T47D (cell line): Measurements from ENCODE around the gene RIPOR3.
"Not testable (repeated sequence)": the region's sequence is repeated elsewhere in the genome, so short reads cannot be mapped to it uniquely, and the experiment has no call there.

Experiments used
- DNase-seq, 2 experiments: peaks; one replicate each; pipeline versions ENCODE4 v3.0.0 to v3.0.0-alpha.2; 2011 to 2012; ENCODE audit warnings: low read depth in 1 of 2, low spot score in 1 of 2
- JUND ChIP-seq: IDR thresholded peaks from 2 replicates; pipeline ENCODE4 v1.6.1; 2012; ENCODE audit warnings: low read depth
- in situ Hi-C: cut with HindIII; loops from 2 replicates; pipeline ENCODE4 v1.10.0; 2016; ENCODE audit warnings: low sequenced_read_pairs, low pct_unique_long_range_greater_than_20kb

The RIPOR3 gene

GRCh38 chr20:50709636-50709973 is 18.3 kb upstream of the RIPOR3 start:
- in situ Hi-C loops = no loop called here
- TF ChIP-seq JUND = no peak
- no peak for DNase-seq

GRCh38 chr20:50708845-50709635 is 17.7 kb upstream of the RIPOR3 start:
- in situ Hi-C loops = no loop called here
- peak; percentile 81; the same call in 1 of the 2 replicates for TF ChIP-seq JUND
- peak in 1 of 2 experiments; percentile 93 for DNase-seq

GRCh38 chr20:50704971-50705370 is 13.6 kb upstream of the RIPOR3 start:
- in situ Hi-C loops = no loop called here
- no peak for TF ChIP-seq JUND
- DNase-seq = no peak

- no peak for TF ChIP-seq JUND
- in situ Hi-C loops = no loop called here
Measured at GRCh38 chr20:50704514-50704913, 13.2 kb upstream of the RIPOR3 start.

GRCh38 chr20:50703651-50704438 is 12.5 kb upstream of the RIPOR3 start:
- in situ Hi-C loops, DNase-seq: not testable (repeated sequence)

More at GRCh38 chr20:50704514-50704913, 13.2 kb upstream of the RIPOR3 start:
- no peak for DNase-seq

GRCh38 chr20:50701041-50701963 is 10.0 kb upstream of the RIPOR3 start:
- no peak for DNase-seq
- in situ Hi-C loops = no loop called here
- TF ChIP-seq JUND = no peak

- no peak for TF ChIP-seq JUND
- in situ Hi-C loops = no loop called here
- no peak for DNase-seq
Measured at GRCh38 chr20:50699688-50700087, 8.3 kb upstream of the RIPOR3 start.

- in situ Hi-C loops = not testable (repeated sequence)
Measured at GRCh38 chr20:50698255-50698654, 6.9 kb upstream of the RIPOR3 start.

GRCh38 chr20:50695135-50695872 is 4.0 kb upstream of the RIPOR3 start:
- DNase-seq = no peak

More at GRCh38 chr20:50698255-50698654, 6.9 kb upstream of the RIPOR3 start:
- DNase-seq = not testable (repeated sequence)

GRCh38 chr20:50694379-50695134 is 3.2 kb upstream of the RIPOR3 start:
- in situ Hi-C loops = no loop called here
- TF ChIP-seq JUND = no peak
- no peak for DNase-seq

More at GRCh38 chr20:50695135-50695872, 4.0 kb upstream of the RIPOR3 start:
- in situ Hi-C loops = no loop called here
- TF ChIP-seq JUND = no peak

- no peak for DNase-seq
- in situ Hi-C loops = no loop called here
- TF ChIP-seq JUND = no peak
Measured at GRCh38 chr20:50693001-50693400, 1.7 kb upstream of the RIPOR3 start.
